ENCODE results near the gene RPTOR. TPM values are rescaled to one million over a fixed set of nuclear protein-coding genes. Genes with fewer than 3 reads are reported as not detected.

The RPTOR gene
- total and polyA plus RNA-seq, 10 of the 15 experiments (the other 5 are each of a cell fraction or from before 2014, with no cell fraction given) = 0.18 to 32.1 (median 7.8) TPM

- no peak for FAIRE-seq
- TF ChIP-seq RUNX3 (IDR thresholded peaks at IDR 0.05; ENCODE audit: low read length) (no peak), HDGF (IDR thresholded peaks at IDR 0.05) (no peak), ZNF622 (IDR thresholded peaks at IDR 0.05) (no peak), MTA3 (IDR thresholded peaks at IDR 0.05; ENCODE audit: borderline replicate concordance, low read length) (no peak), CEBPZ (IDR thresholded peaks at IDR 0.05; ENCODE audit: low read depth, low read length) (no peak), ZBTB40 (IDR thresholded peaks at IDR 0.05; ENCODE audit: borderline replicate concordance) (no peak), PRDM15 (CRISPR knock-in tag; IDR thresholded peaks at IDR 0.05) (no peak), POLR2A (IDR thresholded peaks at IDR 0.05; ENCODE audit: low read depth, low read length) (no peak), CHD4 (IDR thresholded peaks at IDR 0.05) (no peak), POU2F2 (IDR thresholded peaks at IDR 0.05; ENCODE audit: borderline replicate concordance, low read depth, low read length) (no peak), CREM (IDR thresholded peaks at IDR 0.05; ENCODE audit: low read depth) (no peak), STAT1 (conservative IDR thresholded peaks at IDR 0.05) (no peak), EGR1 (IDR thresholded peaks at IDR 0.05; ENCODE audit: borderline replicate concordance in 1 of 2, low read depth in 2 of 2, low read length in 2 of 2) (no peak), BRCA1 (IDR thresholded peaks at IDR 0.05; ENCODE audit: low read depth, low read length) (no peak)
Measured at GRCh38 chr17:80662557-80662956, 117.9 kb downstream of the RPTOR start.

More at GRCh38 chr17:80662557-80662956, 117.9 kb downstream of the RPTOR start:
- ChIA-PET RAD21 (ENCODE audit: unreplicated experiment) (no interaction called here), CTCF (interaction anchor here (0.9 kb wide), 1 partner anchor 24 kb away, joined by 4 read pairs; no protein-coding TSS in a partner anchor), POLR2A (no interaction called here), SMC1A (ENCODE audit: uncharacterized antibody, unreplicated experiment) (no interaction called here)
- H3K36me3 ChIP-seq (ENCODE audit: control insufficient read depth in 2 of 2, insufficient read depth in 2 of 2, low read length in 1 of 2) = no peaks in the 10 kb centered on the region; a peak in 2 of 4 replicates
- ATAC-seq (no peak), DNase-seq (ENCODE audit: low read depth, low spot score) (no peak)
- intact Hi-C loops (cut with micrococcal nuclease; ENCODE audit: unreplicated experiment) = no loop called here
- no peaks in the 10 kb centered on the region for H4K20me1 ChIP-seq (ENCODE audit: control insufficient read depth, insufficient read depth)
- in situ Hi-C loops (cut with MboI) = no loop called here
- peaks cover 1% of the 10 kb centered on the region; the same call in 1 of the 2 replicates for H3K79me2 ChIP-seq (ENCODE audit: control insufficient read depth, insufficient read depth, low read length)
- no peak overlapping the region for H2AFZ ChIP-seq (ENCODE audit: control insufficient read depth, low read depth, low read length)
- 92% methylated on average over 6 of the region's 6 CpGs for WGBS (ENCODE audit: insufficient coverage, insufficient replicate concordance, low lambda C conversion rate, missing lambda C conversion rate)
- H3K27me3 ChIP-seq (replicated peaks in 1 of 2; ENCODE audit: control insufficient read depth in 2 of 2, insufficient read depth in 2 of 2, low read length in 1 of 2) = no peaks in the 10 kb centered on the region
- H3K4me1 ChIP-seq (ENCODE audit: control insufficient read depth, insufficient read depth, low read length) = peaks cover 10% of the 10 kb centered on the region
- no peak overlapping the region for H3K4me2 ChIP-seq (ENCODE audit: control insufficient read depth, insufficient read depth)
- no peak overlapping the region for H3K9ac ChIP-seq (ENCODE audit: control insufficient read depth, insufficient read depth, low read length)
- no peaks in the 10 kb centered on the region; the same call in 2 of the 3 replicates for H3K9me3 ChIP-seq (replicated peaks; ENCODE audit: control insufficient read depth, insufficient read depth, low read length)
- H3K27ac ChIP-seq (ENCODE audit: control insufficient read depth, insufficient read depth) = no peak overlapping the region
- no TSS peak for BruUV-seq (replicated peaks)
- no peak overlapping the region for H3K4me3 ChIP-seq
